Upper lobe of left lung (tissue), 4 donors: ENCODE data around the gene DIAPH3.

Source experiments
- POLR2A ChIP-seq, 4 donors: fragments of 450-650 bp; IDR thresholded peaks; one replicate each; pipeline ENCODE4 v1.5.1; 2016 to 2017; ENCODE audit warnings: antibody characterized with exemption in 4 of 4, mild to moderate bottlenecking in 2 of 4
- TF ChIP-seq, protein P1 (sequence below), 6 experiments: fragments of 450-650 bp in 4 of 6; fragments of 200-600 bp in 2 of 6; sonication (generic) in 2 of 6; IDR thresholded peaks; one replicate each; pipeline ENCODE4 v1.5.1; 2016 to 2019; ENCODE audit warnings: antibody characterized with exemption in 6 of 6

- TF ChIP-seq, protein P1, sequence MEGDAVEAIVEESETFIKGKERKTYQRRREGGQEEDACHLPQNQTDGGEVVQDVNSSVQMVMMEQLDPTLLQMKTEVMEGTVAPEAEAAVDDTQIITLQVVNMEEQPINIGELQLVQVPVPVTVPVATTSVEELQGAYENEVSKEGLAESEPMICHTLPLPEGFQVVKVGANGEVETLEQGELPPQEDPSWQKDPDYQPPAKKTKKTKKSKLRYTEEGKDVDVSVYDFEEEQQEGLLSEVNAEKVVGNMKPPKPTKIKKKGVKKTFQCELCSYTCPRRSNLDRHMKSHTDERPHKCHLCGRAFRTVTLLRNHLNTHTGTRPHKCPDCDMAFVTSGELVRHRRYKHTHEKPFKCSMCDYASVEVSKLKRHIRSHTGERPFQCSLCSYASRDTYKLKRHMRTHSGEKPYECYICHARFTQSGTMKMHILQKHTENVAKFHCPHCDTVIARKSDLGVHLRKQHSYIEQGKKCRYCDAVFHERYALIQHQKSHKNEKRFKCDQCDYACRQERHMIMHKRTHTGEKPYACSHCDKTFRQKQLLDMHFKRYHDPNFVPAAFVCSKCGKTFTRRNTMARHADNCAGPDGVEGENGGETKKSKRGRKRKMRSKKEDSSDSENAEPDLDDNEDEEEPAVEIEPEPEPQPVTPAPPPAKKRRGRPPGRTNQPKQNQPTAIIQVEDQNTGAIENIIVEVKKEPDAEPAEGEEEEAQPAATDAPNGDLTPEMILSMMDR (IDR thresholded peaks at IDR 0.05), result no peak
- TF ChIP-seq POLR2A (IDR thresholded peaks at IDR 0.05), result no peak
Observed at GRCh38 chr13:59982631-59983382, 180.9 kb downstream of the DIAPH3 start.
